Skeletal muscle cell (primary cell): Measurements from ENCODE around the gene DAZAP1.

Experiments used
- DNase-seq: peaks from one replicate; pipeline ENCODE4 v3.0.0-alpha.2; 2010; ENCODE audit warnings: low read depth
- H3K4me3 ChIP-seq: 2 replicates; pipeline ENCODE4 v1.5.1; 2011; ENCODE audit warnings: low read depth, mild to moderate bottlenecking, control low read depth, low read length, moderate library complexity

Gene DAZAP1

DNA sequence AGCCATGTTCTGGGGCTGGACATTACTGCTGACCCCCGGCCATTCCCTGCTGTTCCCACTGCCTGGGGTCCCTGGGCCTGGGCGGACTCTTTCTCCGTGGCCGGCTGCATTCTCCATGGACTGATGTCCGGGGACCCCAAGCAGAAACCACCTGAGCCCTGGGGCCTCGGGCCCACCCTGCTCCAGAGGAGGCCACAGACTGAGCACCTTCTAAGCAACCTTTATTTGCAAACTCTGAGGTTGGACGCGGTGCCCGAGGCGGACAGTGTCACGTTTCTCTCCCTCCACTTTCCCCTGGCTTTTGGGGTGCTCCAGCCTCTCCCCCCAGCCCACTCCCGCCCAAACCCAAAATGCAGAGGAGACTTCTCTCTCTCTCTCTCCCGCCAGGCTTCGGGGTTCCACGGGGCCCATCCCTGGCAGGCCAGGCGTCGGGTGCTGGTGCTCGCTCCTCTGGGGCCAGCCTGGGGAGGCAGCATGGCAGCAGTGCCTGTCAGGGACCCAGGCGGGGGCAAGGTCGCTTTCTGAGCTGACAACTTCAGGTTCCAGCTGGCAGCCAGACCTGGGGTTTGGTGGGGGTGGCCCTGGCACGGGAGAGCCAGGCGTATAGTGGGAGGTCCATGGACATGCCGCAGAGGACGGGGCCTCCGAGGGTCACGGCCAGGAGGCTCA is 74.0 kb downstream of the DAZAP1 start:
- DNase-seq = no peak
- no peak overlapping the region for H3K4me3 ChIP-seq

DNA sequence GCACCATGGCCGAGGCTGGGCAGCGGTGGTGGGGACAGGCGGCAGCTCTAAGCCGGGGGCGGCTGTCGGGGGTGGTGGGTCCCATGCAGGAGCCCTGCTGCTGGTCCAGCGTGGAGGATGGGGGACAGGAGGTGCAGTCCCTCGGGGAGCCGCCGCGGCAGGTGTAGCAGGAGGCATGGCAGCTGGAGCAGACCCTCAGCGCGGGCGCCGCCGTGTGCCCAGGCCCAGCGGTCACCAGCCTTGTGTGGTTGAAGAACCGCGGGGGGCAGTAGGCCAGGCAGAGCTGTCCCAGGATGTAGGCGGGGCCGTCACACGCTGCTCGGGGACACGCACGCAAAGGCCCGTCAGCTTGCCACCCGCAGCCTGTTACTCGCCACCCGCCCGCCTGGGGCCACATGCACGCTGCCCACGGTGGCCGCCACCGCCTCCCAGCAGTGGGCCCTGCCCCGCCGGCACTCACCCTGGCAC is 74.5 kb downstream of the DAZAP1 start:
- no peak for DNase-seq
- H3K4me3 ChIP-seq = no peak overlapping the region

DNA sequence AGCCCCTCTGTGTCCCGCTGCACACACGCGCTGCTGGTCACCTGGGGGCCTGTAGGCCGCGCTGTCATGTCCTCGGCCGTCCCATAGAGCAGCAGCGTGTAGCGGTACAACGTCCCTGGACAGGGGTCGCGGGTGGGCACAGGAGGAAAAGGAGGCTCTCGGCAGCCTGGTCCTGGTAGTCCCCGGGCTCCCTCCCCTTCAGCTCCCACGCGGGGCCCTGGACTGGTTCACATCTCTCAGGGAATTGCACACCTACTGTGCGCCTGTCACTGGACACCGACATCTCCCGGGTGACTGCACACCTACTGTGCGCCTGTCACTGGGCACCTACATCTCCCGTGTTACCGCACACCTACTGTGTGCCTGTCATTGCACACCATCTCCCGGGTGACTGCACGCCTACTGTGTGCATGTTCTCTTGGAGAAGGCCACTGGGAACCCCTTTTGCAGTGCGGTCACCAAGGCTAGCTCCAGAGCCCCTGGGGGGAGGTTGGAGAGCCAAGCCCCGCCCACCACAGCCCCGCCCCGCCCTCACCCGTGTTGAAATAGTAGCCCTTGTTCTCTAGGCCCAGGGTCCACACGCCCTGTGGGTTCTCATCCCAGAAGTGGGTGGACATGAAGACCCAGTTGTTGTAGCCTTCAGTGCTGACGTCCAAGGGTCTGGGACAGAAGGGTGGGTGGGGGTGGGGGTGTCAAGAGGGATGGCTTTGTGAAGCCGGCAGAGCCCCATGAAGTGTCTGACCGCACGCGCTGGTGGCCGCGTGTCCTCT is 75.2 kb downstream of the DAZAP1 start:
- no peak overlapping the region for H3K4me3 ChIP-seq
- no peak for DNase-seq

DNA sequence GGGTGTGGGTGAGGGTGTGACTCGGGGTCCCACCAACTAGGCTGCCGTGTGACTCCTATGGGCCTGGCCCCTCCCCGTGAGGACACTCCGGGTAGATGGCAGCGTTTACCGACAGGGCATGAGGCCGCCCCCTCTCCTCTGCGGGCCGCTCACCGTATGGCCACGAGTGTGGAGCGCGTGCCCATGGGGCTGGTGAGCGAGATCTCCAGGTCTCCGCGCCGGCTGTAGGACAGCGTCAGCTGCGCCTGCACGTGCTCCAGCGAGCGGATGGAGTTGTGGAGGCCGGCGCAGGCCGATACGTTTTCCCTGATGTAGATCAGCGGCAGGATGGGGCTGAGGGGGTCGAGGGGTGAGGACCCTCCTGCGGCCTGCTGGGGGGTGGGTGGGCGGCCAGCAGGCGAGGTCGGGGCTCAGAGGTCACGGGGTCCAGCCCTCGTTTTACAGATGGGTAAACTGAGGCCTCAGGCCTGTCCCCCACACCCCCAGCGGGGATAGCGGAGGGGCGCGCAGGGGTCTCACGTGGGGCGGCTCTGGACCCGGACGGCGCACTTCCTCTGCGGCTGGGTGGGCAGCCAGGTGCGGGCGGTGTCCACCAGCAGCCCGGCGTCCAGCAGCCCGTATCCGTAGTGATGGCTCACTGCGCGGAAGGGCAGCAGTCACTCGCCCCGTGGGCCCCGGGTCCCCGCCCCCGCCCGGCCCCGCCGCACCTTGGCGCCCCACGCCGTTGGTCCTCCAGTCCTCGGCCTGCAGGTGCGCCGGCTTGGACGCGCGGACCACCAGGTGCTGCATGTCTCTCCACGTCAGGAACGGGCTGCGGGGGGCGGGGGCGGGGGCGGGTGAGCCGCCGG is 76.0 kb downstream of the DAZAP1 start:
- DNase-seq = no peak
- no peak overlapping the region for H3K4me3 ChIP-seq

- no peak for DNase-seq
- H3K4me3 ChIP-seq = no peak overlapping the region
Measured at GRCh38 chr19:1483979-1484428, 76.6 kb downstream of the DAZAP1 start.
